SH-SY5Y (cell line): ENCODE results near the gene POLR2F.

ENCODE experiments used
- GATA2 ChIP-seq: IDR thresholded peaks from 2 replicates; pipeline ENCODE4 v1.6.1; 2011; ENCODE audit warnings: mild to moderate bottlenecking, low read depth, low read length
- GATA3 ChIP-seq: IDR thresholded peaks from 2 replicates; pipeline ENCODE4 v1.6.1; 2011; ENCODE audit warnings: low read depth, mild to moderate bottlenecking, low read length, moderate library complexity

DNA sequence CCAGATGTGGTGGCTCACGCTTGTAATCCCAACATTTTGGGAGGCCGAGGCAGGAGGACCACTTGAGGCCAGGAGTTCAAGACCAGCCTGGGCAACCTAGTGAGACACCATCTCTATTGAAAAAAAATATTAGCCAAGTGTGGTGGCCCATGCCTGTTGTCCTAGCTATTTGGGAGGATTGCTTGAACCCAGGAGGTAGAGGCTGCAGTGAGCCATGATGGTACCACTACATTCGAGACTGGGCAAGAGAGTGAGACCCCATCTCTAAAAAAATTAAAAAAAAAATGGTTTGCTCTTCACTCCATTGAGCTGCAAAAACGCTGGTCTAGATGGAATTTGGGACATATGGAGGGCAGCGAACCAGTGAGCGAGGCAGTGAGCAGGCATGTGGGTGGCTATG is 52.4 kb downstream of the POLR2F start:
- TF ChIP-seq GATA2 (no peak), GATA3 (no peak)
